ENCODE results near the gene ADD1.

Gene ADD1

GRCh38 chr4:2804973-2805501, 38.6 kb upstream of the ADD1 start:
- in situ Hi-C loops (cut with MboI; ENCODE audit: low sequenced_read_pairs) = no loop called here

- in situ Hi-C loops (cut with MboI; ENCODE audit: low sequenced_read_pairs) = no loop called here
Observed at GRCh38 chr4:2805712-2806389, 37.8 kb upstream of the ADD1 start.

- in situ Hi-C loops (cut with MboI; ENCODE audit: low sequenced_read_pairs) = no loop called here
Observed at GRCh38 chr4:2806390-2807355, 37.0 kb upstream of the ADD1 start.

- in situ Hi-C loops (cut with MboI; ENCODE audit: low sequenced_read_pairs) = no loop called here
Observed at GRCh38 chr4:2807571-2807970, 36.1 kb upstream of the ADD1 start.

GRCh38 chr4:2808001-2808400, 35.6 kb upstream of the ADD1 start:
- in situ Hi-C loops (cut with MboI; ENCODE audit: low sequenced_read_pairs) = no loop called here

GRCh38 chr4:2809610-2810180, 33.9 kb upstream of the ADD1 start:
- in situ Hi-C loops (cut with MboI; ENCODE audit: low sequenced_read_pairs) = no loop called here

GRCh38 chr4:2810388-2810787, 33.3 kb upstream of the ADD1 start:
- in situ Hi-C loops (cut with MboI; ENCODE audit: low sequenced_read_pairs) = no loop called here

GRCh38 chr4:2811830-2812611, 31.6 kb upstream of the ADD1 start:
- in situ Hi-C loops (cut with MboI; ENCODE audit: low sequenced_read_pairs) = no loop called here

GRCh38 chr4:2812612-2813354, 30.9 kb upstream of the ADD1 start:
- in situ Hi-C loops (cut with MboI; ENCODE audit: low sequenced_read_pairs) = no loop called here

- in situ Hi-C loops (cut with MboI; ENCODE audit: low sequenced_read_pairs) = no loop called here
Observed at GRCh38 chr4:2813446-2814405, 29.9 kb upstream of the ADD1 start.

- in situ Hi-C loops (cut with MboI; ENCODE audit: low sequenced_read_pairs) = no loop called here
Observed at GRCh38 chr4:2814627-2815270, 28.9 kb upstream of the ADD1 start.

GRCh38 chr4:2816401-2816954, 27.2 kb upstream of the ADD1 start:
- in situ Hi-C loops (cut with MboI; ENCODE audit: low sequenced_read_pairs) = no loop called here

GRCh38 chr4:2817137-2817536, 26.5 kb upstream of the ADD1 start:
- in situ Hi-C loops (cut with MboI; ENCODE audit: low sequenced_read_pairs) = no loop called here

GRCh38 chr4:2817701-2818350, 25.8 kb upstream of the ADD1 start:
- in situ Hi-C loops (cut with MboI; ENCODE audit: low sequenced_read_pairs) = no loop called here

- in situ Hi-C loops (cut with MboI; ENCODE audit: low sequenced_read_pairs) = no loop called here
Observed at GRCh38 chr4:2818351-2818939, 25.2 kb upstream of the ADD1 start.

GRCh38 chr4:2819244-2820215, 24.1 kb upstream of the ADD1 start:
- in situ Hi-C loops (cut with MboI; ENCODE audit: low sequenced_read_pairs) = no loop called here
